DND-41 (cell line): ENCODE measurements around the gene CERKL.

Source experiments
- EZH2 ChIP-seq: IDR thresholded peaks from 3 replicates; pipeline ENCODE4 v1.6.1; 2012; ENCODE audit warnings: borderline replicate concordance, low read depth, mild to moderate bottlenecking, moderate library complexity, low read length, inconsistent platforms; ENCODE audit not compliant: severe bottlenecking
- TF ChIP-seq, protein P1 (sequence below): IDR thresholded peaks from 2 replicates; pipeline ENCODE4 v1.5.1; 2012; ENCODE audit warnings: borderline replicate concordance, low read length, moderate library complexity, mild to moderate bottlenecking; ENCODE audit not compliant: poor library complexity, severe bottlenecking; ENCODE audit errors: extremely low read depth

DNA sequence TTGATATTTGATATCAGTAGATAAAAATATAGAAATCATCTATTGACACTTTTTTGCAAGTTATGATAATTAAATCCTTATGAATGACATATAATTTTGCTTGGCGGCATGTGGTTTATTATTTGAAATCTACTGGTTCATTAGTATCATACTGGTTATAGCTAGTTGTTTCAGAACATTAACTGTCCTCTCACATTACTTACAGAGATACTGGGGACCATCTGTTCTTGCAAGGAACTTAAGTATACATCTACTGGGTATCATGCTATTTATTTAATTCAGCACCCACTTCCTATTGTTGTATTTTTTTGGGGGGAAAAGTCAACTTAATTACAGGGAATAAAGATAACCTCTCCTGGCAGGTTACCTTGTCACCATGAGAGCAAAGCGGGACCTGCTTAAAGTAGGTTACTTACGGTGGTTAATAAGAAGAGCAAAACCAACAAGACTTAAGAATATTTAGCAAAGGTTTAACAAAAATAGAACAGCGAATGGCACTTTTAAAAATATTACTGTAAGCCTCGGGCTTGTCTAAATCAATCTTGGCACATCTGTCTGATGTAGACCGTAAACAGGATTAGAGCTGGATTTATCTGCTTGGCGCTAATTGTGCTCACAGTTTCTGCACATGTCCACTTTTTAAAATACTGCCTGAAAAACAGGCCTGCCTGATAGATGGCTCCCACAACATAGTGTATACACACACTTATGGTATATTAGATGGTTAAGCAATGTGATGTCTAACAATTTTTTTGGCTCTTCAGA lies 41.8 kb downstream of the CERKL start:
- no peak for TF ChIP-seq EZH2
- TF ChIP-seq, protein P1, sequence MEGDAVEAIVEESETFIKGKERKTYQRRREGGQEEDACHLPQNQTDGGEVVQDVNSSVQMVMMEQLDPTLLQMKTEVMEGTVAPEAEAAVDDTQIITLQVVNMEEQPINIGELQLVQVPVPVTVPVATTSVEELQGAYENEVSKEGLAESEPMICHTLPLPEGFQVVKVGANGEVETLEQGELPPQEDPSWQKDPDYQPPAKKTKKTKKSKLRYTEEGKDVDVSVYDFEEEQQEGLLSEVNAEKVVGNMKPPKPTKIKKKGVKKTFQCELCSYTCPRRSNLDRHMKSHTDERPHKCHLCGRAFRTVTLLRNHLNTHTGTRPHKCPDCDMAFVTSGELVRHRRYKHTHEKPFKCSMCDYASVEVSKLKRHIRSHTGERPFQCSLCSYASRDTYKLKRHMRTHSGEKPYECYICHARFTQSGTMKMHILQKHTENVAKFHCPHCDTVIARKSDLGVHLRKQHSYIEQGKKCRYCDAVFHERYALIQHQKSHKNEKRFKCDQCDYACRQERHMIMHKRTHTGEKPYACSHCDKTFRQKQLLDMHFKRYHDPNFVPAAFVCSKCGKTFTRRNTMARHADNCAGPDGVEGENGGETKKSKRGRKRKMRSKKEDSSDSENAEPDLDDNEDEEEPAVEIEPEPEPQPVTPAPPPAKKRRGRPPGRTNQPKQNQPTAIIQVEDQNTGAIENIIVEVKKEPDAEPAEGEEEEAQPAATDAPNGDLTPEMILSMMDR, result no peak
